ENCODE data around the gene ADAP2.
"Not testable (repeated sequence)": the region's sequence is repeated elsewhere in the genome, so short reads cannot be mapped to it uniquely, and the experiment has no call there.

The ADAP2 gene, protein sequence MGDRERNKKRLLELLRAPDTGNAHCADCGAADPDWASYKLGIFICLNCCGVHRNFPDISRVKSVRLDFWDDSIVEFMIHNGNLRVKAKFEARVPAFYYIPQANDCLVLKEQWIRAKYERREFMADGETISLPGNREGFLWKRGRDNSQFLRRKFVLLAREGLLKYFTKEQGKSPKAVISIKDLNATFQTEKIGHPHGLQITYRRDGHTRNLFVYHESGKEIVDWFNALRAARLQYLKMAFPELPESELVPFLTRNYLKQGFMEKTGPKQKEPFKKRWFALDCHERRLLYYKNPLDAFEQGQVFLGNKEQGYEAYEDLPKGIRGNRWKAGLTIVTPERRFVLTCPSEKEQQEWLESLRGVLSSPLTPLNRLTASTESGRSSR

DNA sequence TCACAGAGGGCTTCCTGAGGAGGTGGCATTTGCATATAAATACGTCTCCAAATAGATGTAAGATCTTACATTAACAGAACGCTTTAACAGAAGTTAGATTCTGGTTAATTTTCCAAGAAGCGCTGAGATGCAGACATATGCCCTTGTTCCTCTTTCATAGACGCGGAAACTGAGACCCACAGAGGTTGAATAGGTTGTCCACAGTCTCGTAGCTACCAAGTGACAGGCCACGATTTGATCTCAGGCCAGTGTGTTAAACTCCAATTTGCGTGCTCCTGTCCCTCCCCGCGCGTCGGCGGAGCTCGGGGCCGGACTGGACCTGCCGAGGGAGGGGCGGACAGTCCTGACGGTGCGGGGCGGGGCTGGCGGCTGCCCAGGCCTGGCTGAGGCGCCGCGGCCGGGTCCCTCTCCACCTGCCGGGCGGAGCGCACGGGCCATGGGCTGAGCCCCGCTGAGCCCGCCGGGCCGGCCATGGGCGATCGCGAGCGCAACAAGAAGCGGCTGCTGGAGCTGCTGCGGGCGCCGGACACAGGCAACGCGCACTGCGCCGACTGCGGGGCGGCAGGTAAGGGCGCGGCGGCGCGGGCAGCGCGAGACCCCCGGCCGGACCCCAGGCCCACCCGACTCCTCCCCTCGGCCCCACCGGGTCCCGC is at the start of gene ADAP2:
TSS of gene ADAP2 (plus strand) at position 402 of the 653 bp plus-strand sequence. CDS start at position 472, 70 bp downstream.
- Mint-ChIP-seq H3K4me1 (peaks cover 17% of the 10 kb centered on the region), H3K27ac (ENCODE audit: low read depth) (no peak within 1 kb of the TSS), H3K27me3 (peaks cover 65% of the 10 kb centered on the region), H3K9me3 (no peaks in the 10 kb centered on the region), H3K36me3 (ENCODE audit: insufficient read depth) (peaks cover 5% of the 10 kb centered on the region), H3K4me3 (peak within 1 kb of the TSS; percentile 70)
- DNase-seq (ENCODE audit: low spot score in 2 of 2) (no peak), ATAC-seq (replicated peaks; ENCODE audit: extremely low read depth, poor library complexity, severe bottlenecking) (no peak)

DNA sequence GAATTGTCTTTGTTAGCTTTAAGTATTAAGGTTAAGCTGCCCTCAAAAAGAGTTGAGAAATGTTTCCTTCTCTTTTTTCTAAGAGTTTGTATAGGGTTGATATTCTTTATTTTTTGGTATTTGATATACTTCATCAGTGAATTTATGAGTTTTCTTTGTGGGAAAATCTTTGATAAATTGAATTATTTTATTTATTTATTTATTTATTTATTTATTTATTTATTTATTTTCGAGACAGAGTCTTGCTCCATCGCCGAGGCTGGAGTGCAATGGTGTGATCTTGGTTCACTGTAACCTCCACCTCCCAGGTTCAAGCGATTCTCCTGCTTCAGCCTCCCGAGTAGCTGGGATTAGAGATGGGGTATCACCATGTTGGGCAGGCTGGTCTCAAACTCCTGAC is 35.6 kb upstream of the ADAP2 start:
- Mint-ChIP-seq H3K27me3 (no peaks in the 10 kb centered on the region), H3K36me3 (ENCODE audit: insufficient read depth) (peaks cover 9% of the 10 kb centered on the region), H3K9me3 (no peaks in the 10 kb centered on the region), H3K4me1 (no peaks in the 10 kb centered on the region), H3K4me3 (no peak overlapping the region), H3K27ac (ENCODE audit: low read depth) (no peak overlapping the region)
- DNase-seq (ENCODE audit: low spot score in 2 of 2) (no peak), ATAC-seq (replicated peaks; ENCODE audit: extremely low read depth, poor library complexity, severe bottlenecking) (no peak)

DNA sequence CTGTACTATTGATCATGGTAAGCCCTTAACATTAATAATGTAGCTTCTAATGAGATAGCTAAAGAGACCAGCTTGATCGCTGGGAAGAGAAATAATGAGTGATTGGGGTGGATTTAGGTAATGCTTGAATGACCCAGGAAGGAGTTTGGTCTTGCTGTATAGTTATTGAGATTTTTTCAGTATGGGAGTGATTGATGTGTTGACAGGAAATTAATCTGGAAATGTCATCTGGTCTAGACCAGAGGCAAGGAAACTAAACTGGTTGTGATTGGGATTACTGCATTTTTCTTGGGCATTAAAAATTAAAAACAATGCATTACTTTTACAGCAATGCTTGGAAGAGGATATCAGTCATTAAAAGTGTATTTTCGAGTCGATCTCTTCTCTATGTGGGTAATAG is 27.5 kb upstream of the ADAP2 start:
- Mint-ChIP-seq H3K4me3 (no peak overlapping the region), H3K4me1 (no peaks in the 10 kb centered on the region), H3K9me3 (no peaks in the 10 kb centered on the region), H3K27me3 (no peaks in the 10 kb centered on the region), H3K27ac (ENCODE audit: low read depth) (no peak overlapping the region), H3K36me3 (ENCODE audit: insufficient read depth) (peaks cover 10% of the 10 kb centered on the region)
- DNase-seq (ENCODE audit: low spot score in 2 of 2) (no peak), ATAC-seq (replicated peaks; ENCODE audit: extremely low read depth, poor library complexity, severe bottlenecking) (no peak)

DNA sequence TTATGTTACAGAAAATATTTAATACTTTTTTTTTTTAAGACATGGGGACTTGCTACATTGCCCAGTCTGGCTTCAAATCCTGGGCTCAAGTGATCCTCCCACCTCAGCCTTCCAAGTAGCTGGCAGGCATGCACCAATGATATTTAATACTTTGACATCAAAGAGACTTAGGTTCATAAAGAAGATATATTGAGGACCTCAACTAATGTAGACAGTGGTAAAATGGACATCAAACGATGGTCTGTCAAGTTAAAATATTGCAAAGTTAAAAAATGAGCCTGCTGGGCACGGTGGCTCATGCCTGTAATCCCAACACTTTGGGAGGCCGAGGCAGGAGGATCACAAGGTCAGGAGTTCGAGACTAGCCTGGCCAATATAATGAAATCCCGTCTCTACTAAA is 24.4 kb upstream of the ADAP2 start:
- no peak overlapping the region for H3K4me3 Mint-ChIP-seq
- ATAC-seq (replicated peaks; ENCODE audit: extremely low read depth, poor library complexity, severe bottlenecking) (no peak), DNase-seq (ENCODE audit: low spot score in 2 of 2) (no peak)
- no peaks in the 10 kb centered on the region for H3K9me3 Mint-ChIP-seq
- peaks cover 12% of the 10 kb centered on the region for H3K4me1 Mint-ChIP-seq
- no peak overlapping the region for H3K27ac Mint-ChIP-seq (ENCODE audit: low read depth)
- H3K27me3 Mint-ChIP-seq, result no peaks in the 10 kb centered on the region
- H3K36me3 Mint-ChIP-seq (ENCODE audit: insufficient read depth), result peaks cover 14% of the 10 kb centered on the region

DNA sequence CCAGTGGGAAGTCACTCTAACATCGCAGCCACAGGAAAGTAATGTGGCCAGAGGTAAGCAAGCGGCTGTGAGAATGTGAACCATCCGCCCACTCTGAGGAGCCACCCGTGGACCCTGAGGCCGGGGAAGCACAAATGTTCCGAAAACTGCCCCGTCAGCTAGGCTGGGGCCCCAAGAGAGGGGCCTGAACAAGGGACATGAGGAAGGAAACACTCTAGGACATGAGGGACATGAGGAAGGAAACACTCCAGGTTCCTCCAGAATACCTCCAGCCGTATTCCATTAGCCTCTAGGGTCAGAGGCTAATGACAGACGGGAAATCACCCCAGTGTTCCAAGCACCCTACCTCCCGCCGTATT is 16.0 kb upstream of the ADAP2 start:
- H3K9me3 Mint-ChIP-seq, result no peaks in the 10 kb centered on the region
- peak overlapping the region; percentile 92 for H3K4me3 Mint-ChIP-seq
- no peaks in the 10 kb centered on the region for H3K27me3 Mint-ChIP-seq
- H3K27ac Mint-ChIP-seq (ENCODE audit: low read depth), result peak overlapping the region; percentile 98
- DNase-seq (ENCODE audit: low spot score in 2 of 2) (no peak), ATAC-seq (replicated peaks; ENCODE audit: extremely low read depth, poor library complexity, severe bottlenecking) (peak; percentile 21)
- peaks cover 26% of the 10 kb centered on the region for H3K36me3 Mint-ChIP-seq (ENCODE audit: insufficient read depth)
- peaks cover 43% of the 10 kb centered on the region for H3K4me1 Mint-ChIP-seq

DNA sequence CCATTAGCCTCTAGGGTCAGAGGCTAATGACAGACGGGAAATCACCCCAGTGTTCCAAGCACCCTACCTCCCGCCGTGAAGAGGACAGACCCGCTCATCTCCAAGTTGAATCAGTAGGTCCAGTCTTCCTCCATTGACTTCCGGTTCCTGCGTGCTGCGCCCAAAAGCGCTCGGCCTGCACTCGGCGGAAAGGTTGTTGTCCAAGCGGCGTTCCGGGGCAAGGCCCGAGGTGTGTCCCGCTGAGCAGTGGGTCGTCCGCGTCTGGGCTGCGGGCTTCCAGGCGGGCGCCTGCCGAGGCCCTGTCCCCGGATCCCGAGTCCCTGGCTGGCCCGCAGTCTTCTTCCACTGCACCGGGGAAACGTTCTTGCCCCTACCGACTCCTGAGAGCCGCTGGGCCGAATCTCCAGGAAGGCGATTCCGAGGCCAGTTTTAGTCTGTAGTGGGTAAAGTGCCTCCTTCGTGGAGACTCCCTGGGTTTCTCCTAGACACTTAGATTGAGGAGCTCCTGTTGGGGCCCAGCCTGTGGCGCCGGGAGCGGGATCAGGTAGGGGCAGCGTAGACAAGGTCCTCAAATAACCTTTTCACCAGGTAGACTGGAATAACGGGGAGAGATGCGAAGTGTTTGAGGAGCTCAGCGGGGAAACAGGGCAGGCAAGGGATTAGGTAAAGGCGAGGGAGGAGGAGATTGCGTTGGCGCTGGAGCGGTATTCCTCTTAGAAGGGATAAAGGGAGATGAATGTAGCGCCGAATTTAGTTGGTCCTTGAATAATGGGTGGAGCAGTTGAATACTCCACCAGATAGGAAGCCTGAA is 15.4 kb upstream of the ADAP2 start, which contains the start of gene TEFM:
TSS of gene TEFM (minus strand) at position 138 of the 811 bp plus-strand sequence. CDS start at position 98, 40 bp downstream.
- Mint-ChIP-seq H3K27ac (ENCODE audit: low read depth) (peak within 1 kb of the TSS; percentile 98), H3K27me3 (no peaks in the 10 kb centered on the region), H3K9me3 (no peaks in the 10 kb centered on the region), H3K4me3 (peak within 1 kb of the TSS; percentile 92), H3K36me3 (ENCODE audit: insufficient read depth) (peaks cover 27% of the 10 kb centered on the region), H3K4me1 (peaks cover 40% of the 10 kb centered on the region)
- ATAC-seq (replicated peaks; ENCODE audit: extremely low read depth, poor library complexity, severe bottlenecking) (peak; percentile 95), DNase-seq (ENCODE audit: low spot score in 2 of 2) (peak; percentile 88)

DNA sequence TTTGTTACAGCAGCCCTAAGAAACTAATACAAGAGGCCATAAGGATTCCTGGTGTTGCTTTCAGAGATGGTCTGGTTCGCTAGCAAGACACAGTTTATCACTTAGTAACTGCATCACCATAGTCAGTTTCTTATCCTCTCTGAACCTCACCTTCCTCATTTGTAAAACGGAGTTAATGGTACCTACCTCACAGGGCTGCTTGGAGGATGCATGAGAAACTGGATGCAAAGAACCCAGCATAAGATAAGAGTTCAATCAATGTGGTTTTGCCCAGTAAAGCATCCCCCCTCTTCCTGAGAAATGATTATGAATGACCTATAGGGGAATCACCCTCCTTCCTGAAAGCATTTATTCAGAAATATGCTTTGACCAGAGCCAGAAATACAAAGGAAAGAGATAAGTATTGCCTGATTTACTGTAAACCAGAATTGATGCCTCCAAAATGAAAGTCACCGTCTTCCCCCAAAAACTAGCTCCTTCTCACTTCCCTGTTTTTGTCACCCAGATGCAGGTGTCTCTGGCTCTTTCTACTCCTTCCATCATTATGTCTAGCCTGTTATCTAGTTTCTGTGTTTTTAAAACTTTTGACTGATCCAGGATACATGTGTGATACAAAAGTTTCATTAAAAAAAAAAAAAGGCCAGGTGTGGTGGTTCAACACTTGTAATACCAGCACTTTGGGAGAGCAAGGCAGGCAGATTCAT is 12.9 kb upstream of the ADAP2 start:
- peaks cover 22% of the 10 kb centered on the region for H3K4me1 Mint-ChIP-seq
- H3K27me3 Mint-ChIP-seq, result no peaks in the 10 kb centered on the region
- ATAC-seq (replicated peaks; ENCODE audit: extremely low read depth, poor library complexity, severe bottlenecking) (no peak), DNase-seq (ENCODE audit: low spot score in 2 of 2) (no peak)
- no peaks in the 10 kb centered on the region for H3K9me3 Mint-ChIP-seq
- H3K4me3 Mint-ChIP-seq, result no peak overlapping the region
- no peak overlapping the region for H3K27ac Mint-ChIP-seq (ENCODE audit: low read depth)
- H3K36me3 Mint-ChIP-seq (ENCODE audit: insufficient read depth), result peaks cover 14% of the 10 kb centered on the region

DNA sequence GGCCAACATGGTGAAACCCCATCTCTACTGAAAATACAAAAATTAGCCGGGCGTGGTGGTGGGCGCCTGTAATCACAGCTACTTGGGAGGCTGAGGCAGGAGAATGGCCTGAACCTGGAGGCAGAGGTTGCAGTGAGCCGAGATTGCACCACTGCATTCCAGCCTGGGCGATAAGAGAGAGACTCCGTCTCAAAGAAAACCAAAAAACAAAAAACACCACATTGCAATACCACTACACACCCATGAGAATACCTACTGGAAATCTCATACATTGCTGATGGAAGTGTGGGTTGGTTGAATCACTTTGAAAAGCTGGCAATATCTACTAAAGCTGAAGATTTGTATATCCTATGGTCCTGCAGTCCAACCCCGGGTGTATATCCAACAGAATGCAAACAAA is 11.6 kb upstream of the ADAP2 start:
- not testable (repeated sequence) for DNase-seq (ENCODE audit: low spot score in 2 of 2); H3K27ac Mint-ChIP-seq (ENCODE audit: low read depth); H3K4me3 Mint-ChIP-seq; ATAC-seq (replicated peaks; ENCODE audit: extremely low read depth, poor library complexity, severe bottlenecking); H3K27me3 Mint-ChIP-seq; H3K9me3 Mint-ChIP-seq
- Mint-ChIP-seq H3K36me3 (ENCODE audit: insufficient read depth) (peaks cover 11% of the 10 kb centered on the region), H3K4me1 (peaks cover 21% of the 10 kb centered on the region)

DNA sequence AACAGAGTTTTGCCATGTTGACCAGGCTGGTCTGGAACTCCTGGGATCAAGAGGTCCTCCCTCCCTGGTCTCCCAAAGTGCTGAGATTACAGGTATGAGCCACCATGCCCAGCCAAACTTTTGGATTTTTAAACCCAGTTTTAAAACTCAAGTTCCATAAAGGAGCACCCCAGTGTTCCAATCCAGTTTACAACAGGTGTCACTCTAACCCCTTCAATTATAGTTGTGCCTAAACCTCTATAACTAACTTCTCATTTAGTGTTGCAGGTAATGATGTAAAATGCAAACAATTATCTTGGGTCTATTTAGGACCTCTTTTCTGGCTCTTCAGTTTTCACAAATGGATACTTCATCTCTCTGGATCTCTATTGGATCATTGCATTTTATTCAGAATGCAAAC is 7.8 kb upstream of the ADAP2 start:
- no peak for DNase-seq (ENCODE audit: low spot score in 2 of 2)
- no peak for ATAC-seq (replicated peaks; ENCODE audit: extremely low read depth, poor library complexity, severe bottlenecking)
- Mint-ChIP-seq H3K4me1 (no peaks in the 10 kb centered on the region), H3K9me3 (no peaks in the 10 kb centered on the region), H3K27me3 (no peaks in the 10 kb centered on the region), H3K36me3 (ENCODE audit: insufficient read depth) (peaks cover 1% of the 10 kb centered on the region), H3K27ac (ENCODE audit: low read depth) (no peak overlapping the region), H3K4me3 (no peak overlapping the region)

DNA sequence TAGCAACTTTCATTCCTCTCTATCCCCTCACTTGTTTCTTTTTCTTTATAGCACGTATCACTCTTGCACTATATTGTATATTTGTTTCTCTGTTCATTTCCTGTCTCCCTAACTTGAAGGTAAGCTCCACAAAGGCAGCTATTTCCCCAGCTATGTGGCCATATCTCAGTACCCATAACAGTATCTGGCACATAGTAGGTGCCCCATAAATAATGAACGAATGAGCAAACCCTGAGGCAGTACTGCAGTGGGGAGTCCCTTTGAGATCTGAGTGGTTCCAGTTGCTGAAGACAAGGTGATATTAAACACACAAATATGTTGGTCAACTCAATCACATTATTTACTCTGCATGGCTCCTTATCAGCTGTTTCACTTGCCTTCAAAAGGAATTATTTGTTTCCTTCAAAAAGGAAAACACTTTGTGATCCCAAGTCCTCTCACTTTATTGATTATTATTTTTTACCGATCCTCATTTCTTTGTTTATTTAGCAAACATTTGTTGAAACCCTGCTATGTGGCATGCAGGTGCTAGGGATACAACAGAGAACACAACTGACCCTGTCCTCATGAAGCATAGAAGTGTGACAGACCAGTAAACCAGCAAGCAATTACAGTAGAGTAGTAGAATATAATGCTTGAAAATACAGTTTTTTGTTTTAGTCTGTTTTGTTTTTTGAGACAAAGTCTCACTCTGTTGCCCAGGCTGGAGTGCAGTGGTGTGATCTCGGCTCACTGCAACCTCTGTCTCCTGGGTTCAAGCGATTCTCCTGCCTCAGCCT is 5.7 kb upstream of the ADAP2 start:
- Mint-ChIP-seq H3K36me3 (ENCODE audit: insufficient read depth) (no peaks in the 10 kb centered on the region), H3K4me3 (no peak overlapping the region), H3K4me1 (peaks cover 4% of the 10 kb centered on the region), H3K27me3 (peaks cover 11% of the 10 kb centered on the region), H3K9me3 (no peaks in the 10 kb centered on the region), H3K27ac (ENCODE audit: low read depth) (no peak overlapping the region)
- ATAC-seq (replicated peaks; ENCODE audit: extremely low read depth, poor library complexity, severe bottlenecking) (no peak), DNase-seq (ENCODE audit: low spot score in 2 of 2) (no peak)

DNA sequence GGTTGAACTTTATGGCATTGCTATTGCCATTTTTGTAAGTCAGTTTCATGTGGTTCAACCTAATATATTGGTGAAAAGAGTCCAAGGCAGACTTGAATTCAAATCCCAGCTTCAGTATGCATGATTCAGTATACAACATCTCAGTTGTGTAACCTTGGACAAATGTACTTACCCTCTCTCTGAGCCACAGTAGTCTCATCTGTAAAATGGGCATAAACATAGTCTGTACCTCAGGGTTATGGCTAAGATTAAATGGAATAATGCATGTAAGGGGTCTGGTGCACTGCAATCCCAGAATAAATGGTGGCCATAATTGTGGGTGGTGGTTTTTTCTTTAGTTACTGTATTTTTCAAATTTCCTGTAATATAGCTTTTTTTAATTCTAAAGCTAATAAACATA is 4.7 kb upstream of the ADAP2 start:
- no peak overlapping the region for H3K4me3 Mint-ChIP-seq
- H3K27me3 Mint-ChIP-seq, result peaks cover 22% of the 10 kb centered on the region
- DNase-seq (ENCODE audit: low spot score in 2 of 2), result no peak
- no peak overlapping the region for H3K27ac Mint-ChIP-seq (ENCODE audit: low read depth)
- ATAC-seq (replicated peaks; ENCODE audit: extremely low read depth, poor library complexity, severe bottlenecking), result no peak
- no peaks in the 10 kb centered on the region for H3K9me3 Mint-ChIP-seq
- H3K36me3 Mint-ChIP-seq (ENCODE audit: insufficient read depth), result no peaks in the 10 kb centered on the region
- H3K4me1 Mint-ChIP-seq, result peaks cover 10% of the 10 kb centered on the region

Data from central memory CD8-positive, alpha-beta T cell (primary cell).